Effector memory CD4-positive, alpha-beta T cell (primary cell): ENCODE data around the gene COX6B1.

Experiments
- DNase-seq, 3 donors: peaks; one replicate each; pipeline ENCODE4 v3.0.0-alpha.2; 2020
- H3K27ac ChIP-seq: 2 replicates; pipeline ENCODE4 v1.7.0; 2013; ENCODE audit warnings: mild to moderate bottlenecking, low read length, moderate library complexity; ENCODE audit not compliant: insufficient read depth, poor library complexity, severe bottlenecking
- H3K27me3 ChIP-seq: replicated peaks from 2 replicates; pipeline ENCODE4 v1.7.0; 2013; ENCODE audit warnings: mild to moderate bottlenecking, low read length; ENCODE audit not compliant: insufficient read depth, control insufficient read depth, poor library complexity, severe bottlenecking
- H3K36me3 ChIP-seq: 2 replicates; pipeline ENCODE4 v1.7.0; 2013; ENCODE audit warnings: mild to moderate bottlenecking, low read length, moderate library complexity; ENCODE audit not compliant: control insufficient read depth, insufficient read depth
- H3K4me1 ChIP-seq: 2 replicates; pipeline ENCODE4 v1.7.0; 2013; ENCODE audit warnings: low read length, mild to moderate bottlenecking; ENCODE audit not compliant: control insufficient read depth, insufficient read depth, poor library complexity, severe bottlenecking
- H3K4me3 ChIP-seq: 2 replicates; pipeline ENCODE4 v1.7.0; 2013; ENCODE audit warnings: low read length, low read depth, mild to moderate bottlenecking; ENCODE audit not compliant: insufficient read depth, poor library complexity, severe bottlenecking
- H3K9me3 ChIP-seq: 2 replicates; pipeline ENCODE4 v1.7.0; 2013; ENCODE audit warnings: mild to moderate bottlenecking, low read length, moderate library complexity; ENCODE audit not compliant: control insufficient read depth

The COX6B1 gene

GRCh38 chr19:35657904-35658700 is 10.0 kb downstream of the COX6B1 start:
- DNase-seq: no peak
- Histone ChIP-seq H3K9me3 (no peaks in the 10 kb centered on the region), H3K36me3 (peaks cover 39% of the 10 kb centered on the region), H3K27ac (no peak overlapping the region), H3K27me3 (no peaks in the 10 kb centered on the region), H3K4me1 (no peaks in the 10 kb centered on the region), H3K4me3 (no peak overlapping the region)

- no peak overlapping the region for H3K27ac ChIP-seq
- no peaks in the 10 kb centered on the region for H3K4me1 ChIP-seq
- H3K36me3 ChIP-seq: peaks cover 13% of the 10 kb centered on the region
- DNase-seq: no peak
- no peaks in the 10 kb centered on the region for H3K9me3 ChIP-seq
- no peak overlapping the region for H3K4me3 ChIP-seq
- no peaks in the 10 kb centered on the region for H3K27me3 ChIP-seq
Measured at GRCh38 chr19:35661995-35662340, 13.8 kb downstream of the COX6B1 start.

GRCh38 chr19:35663981-35664380 is 15.9 kb downstream of the COX6B1 start:
- Histone ChIP-seq H3K4me1 (no peaks in the 10 kb centered on the region), H3K4me3 (no peak overlapping the region), H3K27ac (no peak overlapping the region), H3K36me3 (no peaks in the 10 kb centered on the region), H3K27me3 (no peaks in the 10 kb centered on the region), H3K9me3 (no peaks in the 10 kb centered on the region)
- DNase-seq: no peak

GRCh38 chr19:35665157-35665556 is 17.0 kb downstream of the COX6B1 start:
- DNase-seq: no peak
- Histone ChIP-seq H3K4me3 (no peak overlapping the region), H3K9me3 (no peaks in the 10 kb centered on the region), H3K27ac (no peak overlapping the region), H3K36me3 (no peaks in the 10 kb centered on the region), H3K27me3 (no peaks in the 10 kb centered on the region), H3K4me1 (no peaks in the 10 kb centered on the region)

- no peak overlapping the region for H3K27ac ChIP-seq
- H3K4me3 ChIP-seq: no peak overlapping the region
- no peaks in the 10 kb centered on the region for H3K27me3 ChIP-seq
- H3K9me3 ChIP-seq: no peaks in the 10 kb centered on the region
- H3K36me3 ChIP-seq: no peaks in the 10 kb centered on the region
- no peak for DNase-seq
- H3K4me1 ChIP-seq: no peaks in the 10 kb centered on the region
Measured at GRCh38 chr19:35665604-35666003, 17.5 kb downstream of the COX6B1 start.

- Histone ChIP-seq H3K4me3 (no peak within 1 kb of the TSS), H3K9me3 (no peaks in the 10 kb centered on the region), H3K36me3 (no peaks in the 10 kb centered on the region), H3K4me1 (no peaks in the 10 kb centered on the region), H3K27me3 (no peaks in the 10 kb centered on the region), H3K27ac (no peak within 1 kb of the TSS)
- DNase-seq: no peak
Measured at GRCh38 chr19:35666251-35666913, 18.3 kb downstream of the COX6B1 start, which contains the start of gene UPK1A. Gene UPK1A (plus strand): TSS chr19:35666517. CDS start chr19:35666813, 296 bp downstream.

- Histone ChIP-seq H3K9me3 (no peaks in the 10 kb centered on the region), H3K27ac (no peak overlapping the region)
- DNase-seq: no peak
Measured at GRCh38 chr19:35669566-35669965, 21.4 kb downstream of the COX6B1 start.

GRCh38 chr19:35669974-35670373 is 21.9 kb downstream of the COX6B1 start:
- Histone ChIP-seq H3K4me3 (no peak overlapping the region), H3K27me3 (no peaks in the 10 kb centered on the region), H3K9me3 (no peaks in the 10 kb centered on the region)

More at GRCh38 chr19:35669566-35669965, 21.4 kb downstream of the COX6B1 start:
- no peaks in the 10 kb centered on the region for H3K36me3 ChIP-seq
- no peak overlapping the region for H3K4me3 ChIP-seq
- peaks cover 8% of the 10 kb centered on the region for H3K4me1 ChIP-seq
- H3K27me3 ChIP-seq: no peaks in the 10 kb centered on the region

GRCh38 chr19:35670686-35671085 is 22.6 kb downstream of the COX6B1 start:
- Histone ChIP-seq H3K36me3 (no peaks in the 10 kb centered on the region), H3K4me1 (peaks cover 8% of the 10 kb centered on the region), H3K27me3 (no peaks in the 10 kb centered on the region), H3K27ac (no peak overlapping the region), H3K4me3 (no peak overlapping the region), H3K9me3 (no peaks in the 10 kb centered on the region)
- no peak for DNase-seq

More at GRCh38 chr19:35669974-35670373, 21.9 kb downstream of the COX6B1 start:
- DNase-seq: no peak
- no peak overlapping the region for H3K27ac ChIP-seq
- H3K4me1 ChIP-seq: peaks cover 8% of the 10 kb centered on the region
- H3K36me3 ChIP-seq: no peaks in the 10 kb centered on the region

- no peak for DNase-seq
- Histone ChIP-seq H3K27ac (no peak overlapping the region), H3K9me3 (no peaks in the 10 kb centered on the region), H3K4me1 (peaks cover 8% of the 10 kb centered on the region), H3K4me3 (no peak overlapping the region), H3K27me3 (no peaks in the 10 kb centered on the region), H3K36me3 (no peaks in the 10 kb centered on the region)
Measured at GRCh38 chr19:35671818-35672217, 23.7 kb downstream of the COX6B1 start.
